K562 (cell line): Measurements from ENCODE around the gene HMGA1. TPM values are rescaled to one million over a fixed set of nuclear protein-coding genes. Genes with fewer than 3 reads are reported as not detected.
A peak's percentile ranks its signal among the peaks of the same experiment; 100 is the strongest.

Source experiments
- ARHGAP35 ChIP-seq: fragments of 450-650 bp; IDR thresholded peaks from 2 replicates; pipeline ENCODE4 v1.6.1; 2018; ENCODE audit not compliant: partially characterized antibody
- CBX2 ChIP-seq: fragments of 200-600 bp; sonication (generic); IDR thresholded peaks from one replicate; pipeline ENCODE4 v1.6.1; 2012; ENCODE audit warnings: mild to moderate bottlenecking, low read length, inconsistent platforms; ENCODE audit not compliant: insufficient read depth, poor library complexity, severe bottlenecking
- CBX5 ChIP-seq: IDR thresholded peaks from 2 replicates; pipeline ENCODE4 v1.6.1; 2014; ENCODE audit warnings: low read depth, borderline replicate concordance
- CC2D1A ChIP-seq: fragments of 450-650 bp; IDR thresholded peaks from 2 replicates; pipeline ENCODE4 v1.6.1; 2017; ENCODE audit warnings: mild to moderate bottlenecking
- GABPA ChIP-seq: fragments of 200-800 bp; sonication (Bioruptor generic); conservative IDR thresholded peaks from 2 replicates; pipeline ENCODE4 v1.6.1; 2016; ENCODE audit warnings: low read depth, missing genetic modification characterization, missing compliant biosample characterization
- HDAC2 ChIP-seq: fragments of 450-650 bp; IDR thresholded peaks from 2 replicates; pipeline ENCODE4 v1.6.1; 2016; ENCODE audit warnings: mild to moderate bottlenecking
- HSF4 ChIP-seq: fragments of 250-450 bp; sonication (Bioruptor Pico); IDR thresholded peaks from 2 replicates; pipeline ENCODE4 v2.1.2; 2022; ENCODE audit warnings: mild to moderate bottlenecking, moderate library complexity, borderline replicate concordance
- MECOM ChIP-seq: fragments of 250-450 bp; sonication (Bioruptor Pico); IDR thresholded peaks from 2 replicates; pipeline ENCODE4 v1.8.0; 2022; ENCODE audit warnings: inconsistent platforms
- MTA3 ChIP-seq: fragments of 450-650 bp; formaldehyde crosslinking; IDR thresholded peaks from 2 replicates; pipeline ENCODE4 v1.6.1; 2017; ENCODE audit warnings: mild to moderate bottlenecking, borderline replicate concordance
- MXI1 ChIP-seq: IDR thresholded peaks from 2 replicates; pipeline ENCODE4 v1.6.1; 2011; ENCODE audit warnings: low read depth, mild to moderate bottlenecking, improper control_type of control experiment, low read length
- OTX1 ChIP-seq: fragments of 450-650 bp; formaldehyde crosslinking; IDR thresholded peaks from 2 replicates; pipeline ENCODE4 v1.4.0; 2022; ENCODE audit warnings: mild to moderate bottlenecking
- RNF219 ChIP-seq: fragments of 250-450 bp; sonication (Bioruptor Pico); IDR thresholded peaks from 2 replicates; pipeline ENCODE4 v1.5.0; 2022; ENCODE audit warnings: mild to moderate bottlenecking
- SAP30 ChIP-seq: fragments of 200-600 bp; sonication (generic); IDR thresholded peaks from 2 replicates; pipeline ENCODE4 v1.6.1; 2012; ENCODE audit warnings: borderline replicate concordance, low read depth, mild to moderate bottlenecking, moderate library complexity, low read length, control low read depth, inconsistent platforms; ENCODE audit not compliant: insufficient read depth, poor library complexity, severe bottlenecking
- SP1 ChIP-seq: sonication (generic); formaldehyde crosslinking; IDR thresholded peaks from 2 replicates; pipeline ENCODE4 v1.8.1; 2022; ENCODE audit warnings: mild to moderate bottlenecking, missing genetic modification reagents
- SRSF1 ChIP-seq: fragments of 200-400 bp; formaldehyde crosslinking; IDR thresholded peaks from 2 replicates; pipeline ENCODE4 v1.6.1; 2017; ENCODE audit warnings: mild to moderate bottlenecking, low read depth, low read length, moderate library complexity
- SRSF3 ChIP-seq: fragments of 200-400 bp; formaldehyde crosslinking; IDR thresholded peaks from 2 replicates; pipeline ENCODE4 v1.6.1; 2016; ENCODE audit warnings: mild to moderate bottlenecking, low read length, moderate library complexity; ENCODE audit not compliant: insufficient read depth
- ZBTB12 ChIP-seq: fragments of 250-450 bp; sonication (Bioruptor Pico); IDR thresholded peaks from 2 replicates; pipeline ENCODE4 v1.4.0; 2020
- ZEB2 ChIP-seq: fragments of 450-650 bp; IDR thresholded peaks from 2 replicates; pipeline ENCODE4 v1.6.1; 2016
- ZNF584 ChIP-seq: fragments of 200-800 bp; sonication (Bioruptor generic); IDR thresholded peaks from 2 replicates; pipeline ENCODE4 v1.6.1; 2016; ENCODE audit warnings: low read depth, mild to moderate bottlenecking, missing genetic modification characterization, missing compliant biosample characterization
- polyA plus RNA-seq, 8 experiments: library from polyadenylated mRNA; depleted of rRNA in 4 of 8; stranded (reverse) in 5 of 8; unstranded in 3 of 8; fragments of >200 nt; fragmentation: Nextera tagmentation in 2 of 8; fragmentation: Illumina TruSeq in 1 of 8; extraction: Ambion mirVana in 2 of 8; extraction: Trizol in 1 of 8; gene quantifications; 2 replicates each; pipeline versions ENCODE4 v1.2.1 to v1.2.3, GENCODE V29; 2011 to 2014; ENCODE audit warnings: inconsistent platforms in 1 of 8, missing spikeins in 1 of 8
- total RNA-seq, 7 experiments: library from RNA; depleted of rRNA in 6 of 7; stranded (reverse); fragments of >200 nt in 6 of 7; fragmentation: Illumina TruSeq in 2 of 7; extraction: Trizol in 2 of 7; gene quantifications; 2 replicates each; pipeline versions ENCODE4 v1.2.1 to v1.2.3, GENCODE V29; 2011 to 2021; ENCODE audit warnings: low replicate concordance in 1 of 7
- TF ChIP-seq, protein P1 (sequence below), 2 experiments: fragments of 450-650 bp; IDR thresholded peaks; 2 replicates each; pipeline ENCODE4 v1.6.1; 2016
- TF ChIP-seq, protein P2 (sequence below), 3 experiments: fragments of 200-800 bp in 1 of 3; sonication (Bioruptor generic) in 1 of 3; sonication (generic) in 1 of 3; formaldehyde crosslinking in 1 of 3; IDR thresholded peaks; 2 replicates each; pipeline versions ENCODE4 v1.6.1 to v1.8.0; 2016 to 2022; ENCODE audit warnings: mild to moderate bottlenecking in 2 of 3, missing compliant biosample characterization in 2 of 3, missing genetic modification characterization in 2 of 3, missing genetic modification reagents in 1 of 3

The HMGA1 gene
- total and polyA plus RNA-seq, 9 of the 15 experiments (the other 6 are each of a cell fraction or from before 2014, with no cell fraction given), result 27.8 to 1,947 (median 594) TPM

GRCh38 chr6:34276881-34277762, 40.4 kb downstream of the HMGA1 start (continued):
- TF ChIP-seq MTA3, result 0 out of 2 replicates have a peak, but pooled peaks have one; percentile 31
- peak; percentile 27; the same call in 1 of the 2 replicates for TF ChIP-seq ZBTB12 (CRISPR knock-in tag)
- peak; percentile 83; the same call in 1 of the 2 replicates for TF ChIP-seq OTX1 (CRISPR knock-in tag)
- no peak for TF ChIP-seq CBX5
- TF ChIP-seq, protein P1, sequence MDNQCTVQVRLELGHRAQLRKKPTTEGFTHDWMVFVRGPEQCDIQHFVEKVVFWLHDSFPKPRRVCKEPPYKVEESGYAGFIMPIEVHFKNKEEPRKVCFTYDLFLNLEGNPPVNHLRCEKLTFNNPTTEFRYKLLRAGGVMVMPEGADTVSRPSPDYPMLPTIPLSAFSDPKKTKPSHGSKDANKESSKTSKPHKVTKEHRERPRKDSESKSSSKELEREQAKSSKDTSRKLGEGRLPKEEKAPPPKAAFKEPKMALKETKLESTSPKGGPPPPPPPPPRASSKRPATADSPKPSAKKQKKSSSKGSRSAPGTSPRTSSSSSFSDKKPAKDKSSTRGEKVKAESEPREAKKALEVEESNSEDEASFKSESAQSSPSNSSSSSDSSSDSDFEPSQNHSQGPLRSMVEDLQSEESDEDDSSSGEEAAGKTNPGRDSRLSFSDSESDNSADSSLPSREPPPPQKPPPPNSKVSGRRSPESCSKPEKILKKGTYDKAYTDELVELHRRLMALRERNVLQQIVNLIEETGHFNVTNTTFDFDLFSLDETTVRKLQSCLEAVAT (IDR thresholded peaks at IDR 0.05), result 0 out of 4 replicates have a peak, but pooled peaks have one; percentile 16 to 39
- 0 out of 2 replicates have a peak, but pooled peaks have one; percentile 21 for TF ChIP-seq MXI1
- TF ChIP-seq ZEB2, result no peak; the same call in none of the 2 replicates
- TF ChIP-seq SRSF3, result no peak
- peak; percentile 87 for TF ChIP-seq HDAC2
- no peak for TF ChIP-seq SRSF1
- 0 out of 2 replicates have a peak, but pooled peaks have one; percentile 27 for TF ChIP-seq CC2D1A
- no peak for TF ChIP-seq GABPA (tag)
- TF ChIP-seq, protein P2, sequence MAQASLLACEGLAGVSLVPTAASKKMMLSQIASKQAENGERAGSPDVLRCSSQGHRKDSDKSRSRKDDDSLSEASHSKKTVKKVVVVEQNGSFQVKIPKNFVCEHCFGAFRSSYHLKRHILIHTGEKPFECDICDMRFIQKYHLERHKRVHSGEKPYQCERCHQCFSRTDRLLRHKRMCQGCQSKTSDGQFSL (CRISPR knock-in tag; IDR thresholded peaks at IDR 0.05), result peak; percentile 59
- TF ChIP-seq, protein P2 (tag; IDR thresholded peaks at IDR 0.05), result no peak
- peak; percentile 93 for TF ChIP-seq MECOM (CRISPR knock-in tag)
- no peak for TF ChIP-seq CBX2
- peak; percentile 4; the same call in 1 of the 2 replicates for TF ChIP-seq RNF219 (CRISPR knock-in tag)
- TF ChIP-seq HSF4 (CRISPR knock-in tag), result no peak
- TF ChIP-seq ZNF584 (CRISPR knock-in tag), result peak; percentile 47; the same call in 1 of the 2 replicates
- peak; percentile 64 for TF ChIP-seq ARHGAP35
- TF ChIP-seq SAP30, result no peak
- 0 out of 2 replicates have a peak, but pooled peaks have one; percentile 20 for TF ChIP-seq SP1 (CRISPR knock-in tag)
